ENCODE results near the gene CDKAL1.

DNA sequence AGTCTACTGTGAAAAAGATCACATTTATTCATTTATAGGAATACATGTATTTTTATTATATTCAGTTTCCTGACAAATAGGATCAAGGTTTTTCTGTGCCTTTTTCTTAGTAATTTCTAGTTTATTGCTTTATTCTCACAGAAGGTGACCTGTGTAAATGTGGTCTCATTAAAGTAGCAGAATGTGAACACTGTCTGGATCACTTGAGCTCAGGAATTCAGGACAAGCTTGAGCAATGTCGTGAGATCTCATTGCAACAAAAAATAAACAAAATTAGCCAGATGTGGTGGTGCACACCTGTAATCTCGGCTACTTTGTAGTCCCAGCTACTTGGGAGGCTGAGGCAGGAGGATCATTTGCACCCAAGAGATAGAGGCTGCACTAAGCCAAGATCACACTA is 516.7 kb downstream of the CDKAL1 start:
- no peak for TF ChIP-seq POLR2A (IDR thresholded peaks at IDR 0.05; ENCODE audit: low read depth, low read length)
- TF ChIP-seq CTCF (IDR thresholded peaks at IDR 0.05; ENCODE audit: extremely low read depth in 1 of 2, insufficient read depth in 1 of 2, low read depth in 1 of 2, low read length in 2 of 2) = no peak
- no peak for TF ChIP-seq FOS (IDR thresholded peaks at IDR 0.05; ENCODE audit: borderline replicate concordance, insufficient read depth, low read length)
- TF ChIP-seq EZH2 (IDR thresholded peaks at IDR 0.05; ENCODE audit: borderline replicate concordance, low read depth, low read length, severe bottlenecking) = no peak
- no peak for TF ChIP-seq MYC (IDR thresholded peaks at IDR 0.05; ENCODE audit: low read depth, low read length)
- no peak for TF ChIP-seq JUN (IDR thresholded peaks at IDR 0.05; ENCODE audit: borderline replicate concordance, insufficient read depth, insufficient read length, low read depth)
